BLaER1 (cell line): ENCODE results near the gene PIK3C2G.
"Not testable (repeated sequence)": the region's sequence is repeated elsewhere in the genome, so short reads cannot be mapped to it uniquely, and the experiment has no call there.

Source experiments
- H3K27ac ChIP-seq: shearing (Covaris generic); formaldehyde crosslinking; 2 replicates; pipeline ENCODE4 v1.8.1; 2022
- H3K27me3 ChIP-seq: shearing (Covaris generic); formaldehyde crosslinking; 2 replicates; pipeline ENCODE4 v1.8.1; 2022
- H3K36me3 ChIP-seq: shearing (Covaris generic); formaldehyde crosslinking; 2 replicates; pipeline ENCODE4 v1.8.1; 2022
- H3K4me1 ChIP-seq: shearing (Covaris generic); formaldehyde crosslinking; 2 replicates; pipeline ENCODE4 v1.8.1; 2022
- H3K4me2 ChIP-seq: shearing (Covaris generic); formaldehyde crosslinking; 2 replicates; pipeline ENCODE4 v1.8.1; 2022
- H3K4me3 ChIP-seq: shearing (Covaris generic); formaldehyde crosslinking; 2 replicates; pipeline ENCODE4 v1.8.1; 2022
- H3K9ac ChIP-seq: shearing (Covaris generic); formaldehyde crosslinking; 2 replicates; pipeline ENCODE4 v1.8.1; 2022
- H3K9me3 ChIP-seq: shearing (Covaris generic); formaldehyde crosslinking; 2 replicates; pipeline ENCODE4 v1.8.1; 2022
- H4K20me1 ChIP-seq: shearing (Covaris generic); formaldehyde crosslinking; 2 replicates; pipeline ENCODE4 v1.8.1; 2022
- Cebpa-rat ChIP-seq: shearing (Covaris generic); IDR thresholded peaks from 2 replicates; pipeline ENCODE4 v1.8.1; 2022

PIK3C2G gene

GRCh38 chr12:18658829-18659228 is 397.5 kb downstream of the PIK3C2G start:
- H3K4me2 ChIP-seq, result no peak overlapping the region
- TF ChIP-seq Cebpa-rat, result no peak
- no peak overlapping the region for H3K27ac ChIP-seq
- H3K4me3 ChIP-seq, result no peak overlapping the region
- peaks cover 7% of the 10 kb centered on the region; the same call in 1 of the 2 replicates for H3K4me1 ChIP-seq
- H3K9ac ChIP-seq, result no peak overlapping the region
- H3K27me3 ChIP-seq, result no peaks in the 10 kb centered on the region
- no peaks in the 10 kb centered on the region for H4K20me1 ChIP-seq
- no peaks in the 10 kb centered on the region for H3K9me3 ChIP-seq
- no peaks in the 10 kb centered on the region for H3K36me3 ChIP-seq

GRCh38 chr12:18676141-18676540 is 414.8 kb downstream of the PIK3C2G start:
- H3K36me3 ChIP-seq, result no peaks in the 10 kb centered on the region
- H3K27ac ChIP-seq, result no peak overlapping the region
- no peaks in the 10 kb centered on the region for H4K20me1 ChIP-seq
- no peaks in the 10 kb centered on the region for H3K9me3 ChIP-seq
- H3K4me2 ChIP-seq, result no peak overlapping the region
- no peak overlapping the region for H3K9ac ChIP-seq
- H3K4me1 ChIP-seq, result no peaks in the 10 kb centered on the region
- H3K27me3 ChIP-seq, result no peaks in the 10 kb centered on the region
- no peak overlapping the region for H3K4me3 ChIP-seq
- TF ChIP-seq Cebpa-rat, result no peak

DNA sequence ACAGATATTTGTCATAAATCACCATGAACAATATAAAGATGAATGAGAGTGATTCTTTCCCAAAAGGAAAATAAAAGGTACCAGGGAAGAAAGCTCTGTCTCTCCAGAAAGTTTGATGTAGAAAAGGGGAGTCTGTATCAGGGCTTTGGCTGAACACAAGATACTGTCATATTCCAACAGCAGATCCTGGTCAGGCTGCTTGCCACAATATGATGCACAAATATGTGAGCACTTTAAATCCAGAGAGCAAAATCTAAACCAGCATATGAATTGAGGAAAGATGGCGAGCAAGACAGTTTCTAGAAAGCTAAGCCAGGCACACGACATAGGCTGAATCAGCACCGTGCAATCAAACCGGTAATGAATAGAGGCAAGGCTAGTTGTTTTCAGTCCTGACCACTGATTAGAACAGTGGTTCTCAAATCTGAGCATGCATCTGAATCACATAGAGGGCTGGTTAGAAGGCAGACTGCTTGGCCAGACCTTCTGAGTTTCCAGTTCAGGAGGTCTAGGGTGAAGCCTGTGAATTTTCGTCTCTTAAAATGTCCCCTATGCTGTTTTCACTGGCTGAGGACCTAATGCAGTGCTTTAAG is 415.8 kb downstream of the PIK3C2G start:
- no peak overlapping the region for H3K4me3 ChIP-seq
- H3K9ac ChIP-seq, result no peak overlapping the region
- H3K36me3 ChIP-seq, result no peaks in the 10 kb centered on the region
- TF ChIP-seq Cebpa-rat, result no peak
- no peaks in the 10 kb centered on the region for H3K9me3 ChIP-seq
- H3K4me1 ChIP-seq, result no peaks in the 10 kb centered on the region
- H4K20me1 ChIP-seq, result no peaks in the 10 kb centered on the region
- no peak overlapping the region for H3K27ac ChIP-seq
- no peak overlapping the region for H3K4me2 ChIP-seq
- no peaks in the 10 kb centered on the region for H3K27me3 ChIP-seq

DNA sequence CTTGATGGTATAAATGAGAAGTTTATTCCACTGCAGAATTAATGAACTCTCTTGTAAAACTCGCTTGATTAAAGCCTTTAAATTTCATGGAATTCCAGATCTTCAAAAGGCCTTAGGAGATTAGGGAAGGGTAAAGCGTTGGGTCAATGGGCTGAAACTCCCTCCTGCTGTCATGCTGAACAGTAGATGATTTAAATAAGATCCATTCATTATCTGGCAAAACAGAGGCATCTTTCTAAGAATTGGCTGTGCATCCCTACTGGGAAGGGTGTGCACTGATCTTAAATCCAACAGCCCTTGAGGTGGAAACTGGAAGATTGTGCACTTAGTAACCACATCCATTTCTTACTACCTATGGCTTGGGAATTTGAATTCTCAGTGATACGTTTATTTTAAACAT is 420.5 kb downstream of the PIK3C2G start:
- Histone ChIP-seq H3K4me2 (no peak overlapping the region), H3K4me3 (no peak overlapping the region)

DNA sequence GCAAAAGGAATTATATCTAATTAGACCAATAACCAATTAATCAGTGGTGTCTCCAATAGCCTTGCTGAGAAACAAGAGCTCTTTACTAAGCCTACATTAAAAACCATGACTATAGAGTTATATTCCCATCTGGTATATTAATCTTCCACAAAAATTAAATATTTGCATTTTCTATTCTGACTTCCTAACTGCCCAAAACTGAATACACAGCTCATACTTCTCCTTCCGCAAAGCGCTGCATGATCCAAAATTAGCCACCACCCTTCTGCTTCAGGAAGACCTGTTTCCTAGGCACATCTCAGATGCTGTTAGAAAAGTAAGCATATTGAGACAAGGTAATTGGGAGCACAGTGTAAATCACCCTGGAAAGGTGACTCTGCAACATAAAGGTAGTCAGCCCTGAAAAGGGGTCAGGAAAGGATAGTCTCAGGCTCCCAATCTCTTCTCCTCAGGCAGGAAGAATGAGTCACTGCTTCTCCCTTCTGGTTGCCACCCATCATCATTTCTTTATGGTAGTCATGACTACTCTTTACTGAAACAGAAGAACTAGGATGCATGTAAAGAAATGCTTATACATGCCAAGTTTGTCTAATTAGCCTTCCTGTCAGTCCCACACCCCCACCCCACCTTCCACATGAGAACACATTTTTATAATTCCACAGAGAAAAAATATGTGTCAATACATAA is 422.2 kb downstream of the PIK3C2G start:
- no peak for TF ChIP-seq Cebpa-rat
- Histone ChIP-seq H4K20me1 (no peaks in the 10 kb centered on the region), H3K27ac (no peak overlapping the region), H3K9ac (no peak overlapping the region), H3K36me3 (no peaks in the 10 kb centered on the region), H3K4me2 (no peak overlapping the region), H3K9me3 (no peaks in the 10 kb centered on the region), H3K4me1 (no peaks in the 10 kb centered on the region), H3K27me3 (no peaks in the 10 kb centered on the region), H3K4me3 (no peak overlapping the region)

More for the DNA sequence above, 420.5 kb downstream of the PIK3C2G start:
- TF ChIP-seq Cebpa-rat, result no peak
- Histone ChIP-seq H4K20me1 (no peaks in the 10 kb centered on the region), H3K9me3 (no peaks in the 10 kb centered on the region), H3K27me3 (no peaks in the 10 kb centered on the region), H3K4me1 (no peaks in the 10 kb centered on the region), H3K36me3 (no peaks in the 10 kb centered on the region), H3K9ac (no peak overlapping the region), H3K27ac (no peak overlapping the region)

DNA sequence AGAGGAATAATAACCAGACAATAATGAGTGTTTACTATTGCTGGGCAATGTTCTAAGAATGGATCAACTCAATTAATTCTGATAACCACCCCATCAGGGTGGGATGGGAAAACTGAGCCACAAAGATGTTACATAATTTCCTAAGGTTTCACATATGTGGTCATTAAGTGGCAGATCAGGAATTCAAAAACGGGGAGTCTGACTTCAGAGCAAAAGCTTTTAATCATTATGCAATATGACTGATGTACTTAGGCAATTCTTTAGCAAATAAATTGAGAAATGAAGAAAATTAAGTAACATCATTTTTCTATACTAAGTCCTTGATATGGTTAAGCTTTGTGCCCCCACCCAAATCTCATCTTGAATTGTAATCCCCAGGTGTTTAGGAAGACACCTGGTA is 423.1 kb downstream of the PIK3C2G start:
- H3K36me3 ChIP-seq, result no peaks in the 10 kb centered on the region
- no peak for TF ChIP-seq Cebpa-rat

DNA sequence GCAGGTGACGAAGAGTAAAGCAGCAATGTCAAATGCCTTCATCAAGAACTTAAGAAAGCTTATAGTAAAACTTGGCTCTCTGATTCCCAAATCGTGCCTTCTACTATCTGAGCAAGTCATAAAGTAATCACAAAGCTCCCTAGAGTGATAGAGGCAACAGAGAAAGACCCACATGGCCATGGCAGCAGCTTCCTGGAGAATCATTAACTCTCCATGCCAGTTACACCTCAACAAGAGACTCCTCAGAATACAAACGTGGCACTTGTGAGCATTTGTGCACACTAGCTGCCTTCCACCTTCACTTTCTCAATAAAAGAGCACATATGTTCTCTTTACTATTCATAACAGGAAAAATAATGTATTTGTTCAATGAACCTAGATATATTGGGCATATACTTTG is 428.5 kb downstream of the PIK3C2G start:
- no peak for TF ChIP-seq Cebpa-rat
- H3K4me3 ChIP-seq, result no peak overlapping the region
- no peak overlapping the region for H3K9ac ChIP-seq
- H3K4me1 ChIP-seq, result no peaks in the 10 kb centered on the region
- no peaks in the 10 kb centered on the region for H3K9me3 ChIP-seq
- H3K4me2 ChIP-seq, result no peak overlapping the region
- H3K27me3 ChIP-seq, result no peaks in the 10 kb centered on the region
- H4K20me1 ChIP-seq, result no peaks in the 10 kb centered on the region
- no peaks in the 10 kb centered on the region for H3K36me3 ChIP-seq
- no peak overlapping the region for H3K27ac ChIP-seq

More for the DNA sequence above, 423.1 kb downstream of the PIK3C2G start:
- Histone ChIP-seq H3K27me3 (no peaks in the 10 kb centered on the region), H3K4me2 (no peak overlapping the region), H3K27ac (no peak overlapping the region), H3K9ac (no peak overlapping the region), H3K4me1 (no peaks in the 10 kb centered on the region), H3K9me3 (no peaks in the 10 kb centered on the region), H4K20me1 (no peaks in the 10 kb centered on the region), H3K4me3 (no peak overlapping the region)

DNA sequence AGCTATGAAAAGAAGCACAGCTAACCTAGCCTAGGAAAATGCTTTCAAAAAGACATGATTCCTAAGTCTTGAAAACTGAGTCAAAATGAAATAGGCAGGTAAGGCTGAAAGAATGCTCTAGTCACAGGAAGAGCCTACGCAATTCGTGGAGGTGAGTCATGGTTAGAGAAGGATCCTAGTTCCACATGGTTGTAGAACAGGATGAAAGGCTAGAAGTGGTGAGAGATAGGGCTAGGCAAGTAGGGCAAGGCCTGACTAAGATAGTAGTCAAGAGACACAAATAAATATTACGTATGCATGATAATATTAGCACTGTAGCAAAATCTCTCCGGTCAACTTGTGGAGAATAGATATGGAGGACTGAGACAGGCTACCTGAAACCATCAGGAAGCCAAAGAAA is 429.3 kb downstream of the PIK3C2G start:
- no peaks in the 10 kb centered on the region for H3K9me3 ChIP-seq
- no peaks in the 10 kb centered on the region for H3K36me3 ChIP-seq
- no peaks in the 10 kb centered on the region for H4K20me1 ChIP-seq
- no peaks in the 10 kb centered on the region for H3K4me1 ChIP-seq
- no peak overlapping the region for H3K9ac ChIP-seq
- H3K27me3 ChIP-seq, result no peaks in the 10 kb centered on the region
- H3K4me2 ChIP-seq, result no peak overlapping the region
- no peak for TF ChIP-seq Cebpa-rat
- no peak overlapping the region for H3K4me3 ChIP-seq
- H3K27ac ChIP-seq, result no peak overlapping the region

DNA sequence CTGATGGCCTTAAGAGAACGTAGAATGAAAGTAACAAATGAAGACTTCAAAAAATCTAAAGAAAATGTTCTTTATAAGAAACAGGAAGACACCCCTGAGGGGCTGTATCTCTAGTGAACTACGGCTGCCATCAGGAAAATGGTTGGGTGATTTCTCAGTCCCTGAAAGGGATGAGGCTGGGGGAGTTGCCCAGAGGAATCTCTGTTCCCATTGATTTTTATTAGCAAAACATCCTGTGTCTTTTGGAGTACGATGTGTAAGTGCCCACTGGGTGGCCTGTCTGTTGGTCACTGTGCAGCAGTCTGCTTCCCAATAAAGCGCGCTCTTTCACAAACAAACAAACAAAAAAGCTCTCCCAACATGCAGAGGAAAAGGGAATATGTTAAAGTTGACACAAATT is 432.7 kb downstream of the PIK3C2G start:
- not testable (repeated sequence) for H4K20me1 ChIP-seq, H3K9ac ChIP-seq, H3K9me3 ChIP-seq, H3K4me1 ChIP-seq, H3K27me3 ChIP-seq, H3K36me3 ChIP-seq, H3K4me3 ChIP-seq, H3K4me2 ChIP-seq, H3K27ac ChIP-seq

DNA sequence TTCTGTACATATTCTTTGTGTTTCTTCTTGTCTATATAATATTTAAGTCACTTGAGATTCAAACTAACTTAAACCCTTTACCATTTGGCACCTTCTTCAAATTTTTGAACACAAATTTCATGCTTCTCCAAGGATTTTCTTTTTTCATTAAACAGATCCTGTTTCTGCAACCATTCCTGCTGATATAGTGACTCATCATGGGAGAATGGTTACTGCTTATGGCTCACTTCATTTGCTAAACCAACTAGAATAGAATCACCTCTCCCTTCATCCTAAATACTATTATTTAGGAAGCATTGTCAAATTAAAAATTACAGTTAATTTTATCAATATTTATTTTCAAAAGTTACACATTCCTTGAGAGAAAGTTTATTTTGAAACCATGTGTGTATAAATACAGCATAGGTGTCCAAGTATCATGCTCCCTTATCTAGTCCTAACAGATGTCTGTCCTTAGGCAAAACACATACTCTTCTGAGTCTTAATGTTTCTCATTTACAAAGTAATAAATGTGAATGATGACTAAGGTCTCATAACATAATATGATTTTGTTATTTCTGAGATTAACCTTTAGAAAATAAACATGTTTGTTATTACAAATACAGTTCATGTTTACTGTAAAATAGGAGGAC is 435.8 kb downstream of the PIK3C2G start:
- no peaks in the 10 kb centered on the region for H3K36me3 ChIP-seq
- TF ChIP-seq Cebpa-rat, result no peak
- no peak overlapping the region for H3K9ac ChIP-seq
- no peaks in the 10 kb centered on the region for H3K27me3 ChIP-seq
- no peaks in the 10 kb centered on the region for H3K9me3 ChIP-seq
- H3K4me1 ChIP-seq, result no peaks in the 10 kb centered on the region
- no peak overlapping the region for H3K4me3 ChIP-seq
- no peak overlapping the region for H3K4me2 ChIP-seq
- no peaks in the 10 kb centered on the region for H4K20me1 ChIP-seq
- no peak overlapping the region for H3K27ac ChIP-seq
